Ovary (tissue), 3 donors: ENCODE measurements around the gene LANCL2.

Source experiments
- CTCF ChIP-seq, 3 donors: fragments of 450-650 bp in 2 of 3; fragments of 200-600 bp in 1 of 3; IDR thresholded peaks; one replicate each; pipeline versions ENCODE4 v1.5.1 to v1.8.0; 2016 to 2022; ENCODE audit warnings: antibody characterized with exemption in 3 of 3, mild to moderate bottlenecking in 1 of 3
- EP300 ChIP-seq: sonication (generic); formaldehyde crosslinking; IDR thresholded peaks from one replicate; pipeline ENCODE4 v1.6.1; 2017; ENCODE audit warnings: antibody characterized with exemption
- POLR2A ChIP-seq: fragments of 450-650 bp; IDR thresholded peaks from one replicate; pipeline ENCODE4 v1.6.1; 2017; ENCODE audit warnings: antibody characterized with exemption, mild to moderate bottlenecking, moderate library complexity
- donor health status: DM: no; HTN: no; CAD: no.

DNA sequence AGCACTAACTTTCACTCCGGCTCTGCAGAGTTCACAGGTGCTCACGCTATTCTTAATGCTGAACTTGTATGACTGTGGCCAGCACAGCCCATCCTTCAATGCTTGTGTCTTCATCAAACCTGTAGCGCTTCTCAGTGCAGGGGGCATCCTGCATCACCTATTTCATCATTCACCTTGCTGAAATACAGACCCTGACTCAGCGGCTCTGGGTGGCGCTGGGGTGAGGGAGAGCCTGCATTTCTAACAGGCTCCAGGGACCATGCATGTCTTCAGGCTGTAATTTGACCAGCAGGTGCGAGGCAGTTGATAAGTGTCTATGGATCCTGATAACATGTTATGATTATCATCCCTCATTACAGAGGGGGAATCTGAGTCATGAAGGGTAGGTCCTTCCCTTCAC lies 117.9 kb downstream of the LANCL2 start:
- TF ChIP-seq CTCF (IDR thresholded peaks at IDR 0.05), result no peak
- no peak for TF ChIP-seq POLR2A
- TF ChIP-seq EP300, result no peak
